ENCODE results near the gene SMPD1.

Gene SMPD1

DNA sequence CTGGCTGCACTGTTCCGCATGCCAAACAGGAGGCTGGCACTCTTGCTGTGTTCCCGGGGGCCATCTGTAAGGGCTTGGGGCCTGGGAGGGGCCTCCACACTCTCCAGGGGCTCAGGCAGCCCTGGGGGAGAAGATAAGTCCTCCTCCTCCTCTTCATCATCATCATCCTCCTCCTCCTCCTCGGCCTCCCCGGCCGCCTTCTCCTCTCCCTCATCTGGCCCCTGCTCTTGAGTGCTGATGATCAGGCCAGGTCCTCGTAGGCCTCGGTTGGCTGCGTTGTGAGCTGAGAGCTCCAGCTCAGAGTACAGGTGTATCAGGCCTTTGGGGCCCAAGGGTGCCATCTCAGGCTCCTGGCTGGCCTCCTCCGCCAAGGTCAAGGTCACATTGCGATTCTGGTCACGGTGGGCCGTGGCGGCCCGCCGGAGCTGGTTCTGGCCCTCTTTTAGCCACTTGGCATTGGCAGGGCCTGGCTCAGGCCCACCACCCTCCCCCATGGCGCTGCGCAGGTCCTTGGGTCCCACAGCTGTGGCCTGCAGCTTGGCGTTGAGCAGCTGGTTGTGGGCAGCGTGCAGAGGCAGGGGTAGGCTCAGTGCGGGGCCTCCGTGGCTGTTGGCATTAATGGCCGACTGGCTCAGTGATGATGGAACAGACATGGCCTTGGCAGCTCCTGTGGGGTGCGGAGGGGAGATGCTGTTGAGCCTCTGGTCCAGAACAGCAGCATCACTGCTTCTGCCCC, 20.6 kb downstream of the SMPD1 start:
- peaks cover 0 to 11% (median under 1%) of the 10 kb centered on the region in 4 donors for H3K4me1 ChIP-seq
- no peak overlapping the region for H3K4me3 ChIP-seq
- TF ChIP-seq, protein P1, sequence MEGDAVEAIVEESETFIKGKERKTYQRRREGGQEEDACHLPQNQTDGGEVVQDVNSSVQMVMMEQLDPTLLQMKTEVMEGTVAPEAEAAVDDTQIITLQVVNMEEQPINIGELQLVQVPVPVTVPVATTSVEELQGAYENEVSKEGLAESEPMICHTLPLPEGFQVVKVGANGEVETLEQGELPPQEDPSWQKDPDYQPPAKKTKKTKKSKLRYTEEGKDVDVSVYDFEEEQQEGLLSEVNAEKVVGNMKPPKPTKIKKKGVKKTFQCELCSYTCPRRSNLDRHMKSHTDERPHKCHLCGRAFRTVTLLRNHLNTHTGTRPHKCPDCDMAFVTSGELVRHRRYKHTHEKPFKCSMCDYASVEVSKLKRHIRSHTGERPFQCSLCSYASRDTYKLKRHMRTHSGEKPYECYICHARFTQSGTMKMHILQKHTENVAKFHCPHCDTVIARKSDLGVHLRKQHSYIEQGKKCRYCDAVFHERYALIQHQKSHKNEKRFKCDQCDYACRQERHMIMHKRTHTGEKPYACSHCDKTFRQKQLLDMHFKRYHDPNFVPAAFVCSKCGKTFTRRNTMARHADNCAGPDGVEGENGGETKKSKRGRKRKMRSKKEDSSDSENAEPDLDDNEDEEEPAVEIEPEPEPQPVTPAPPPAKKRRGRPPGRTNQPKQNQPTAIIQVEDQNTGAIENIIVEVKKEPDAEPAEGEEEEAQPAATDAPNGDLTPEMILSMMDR (IDR thresholded peaks at IDR 0.05) = no peak
- intact Hi-C loops (cut with DNase I; ENCODE audit: low total_unique reads) = no loop called here
- H3K27me3 ChIP-seq = no peaks in the 10 kb centered on the region
- DNase-seq = no peak
- H3K9me3 ChIP-seq = no peaks in the 10 kb centered on the region
- no peak overlapping the region for H3K27ac ChIP-seq
- peaks cover 9 to 30% (median 15%) of the 10 kb centered on the region in 3 donors for H3K36me3 ChIP-seq

DNA sequence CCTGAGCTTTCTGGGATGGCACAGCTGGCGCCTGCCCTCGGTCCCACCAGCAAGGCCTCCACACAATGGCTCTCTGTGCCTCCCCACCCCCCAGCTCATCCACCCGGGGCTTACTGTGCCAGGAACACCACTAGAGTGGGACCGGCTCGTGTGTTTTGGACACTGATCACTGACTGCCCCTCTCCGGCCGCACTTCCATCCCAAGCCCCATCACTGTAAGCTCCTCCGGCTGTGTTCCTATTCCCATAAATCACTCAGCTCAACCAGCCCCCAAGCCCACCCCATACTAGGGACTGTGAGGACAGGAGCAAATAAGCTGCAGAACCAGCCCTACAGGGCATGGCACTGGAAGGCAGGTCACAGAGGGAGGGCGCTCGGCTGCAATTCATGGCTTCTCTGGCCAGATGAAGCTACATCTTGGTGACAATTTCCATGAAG, 21.3 kb downstream of the SMPD1 start:
- Histone ChIP-seq H3K27ac (no peak overlapping the region), H3K36me3 (peaks cover 9 to 30% (median 15%) of the 10 kb centered on the region in 3 donors), H3K4me1 (peaks cover 0 to 12% (median 4%) of the 10 kb centered on the region in 4 donors), H3K4me3 (no peak overlapping the region), H3K27me3 (no peaks in the 10 kb centered on the region), H3K9me3 (no peaks in the 10 kb centered on the region)
- TF ChIP-seq, protein P1 (IDR thresholded peaks at IDR 0.05) = no peak
- intact Hi-C loops (cut with DNase I; ENCODE audit: low total_unique reads) = no loop called here
- no peak for DNase-seq

DNA sequence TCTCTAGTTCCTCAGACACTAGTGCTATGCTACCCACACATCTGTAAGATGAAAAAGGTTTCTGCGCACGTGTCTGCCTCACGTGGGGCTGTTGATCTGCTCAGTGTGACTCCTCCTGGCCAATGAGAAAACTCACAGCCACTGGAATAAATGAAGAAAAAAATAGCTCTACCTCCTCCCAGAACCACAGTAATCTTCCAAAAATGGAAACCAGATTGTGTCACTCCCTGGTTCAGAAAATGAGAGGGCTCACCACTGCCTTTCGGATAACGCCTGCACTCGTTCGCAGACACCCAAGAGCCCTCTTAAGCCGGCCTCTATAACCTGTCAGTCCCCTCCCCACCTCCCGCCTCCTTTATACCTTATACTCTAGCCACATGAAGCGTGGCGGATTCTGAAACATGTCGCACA, 23.5 kb downstream of the SMPD1 start:
- Histone ChIP-seq H3K4me3 (no peak overlapping the region), H3K4me1 (peaks cover 0 to 32% (median 11%) of the 10 kb centered on the region in 4 donors)
- TF ChIP-seq, protein P1 (IDR thresholded peaks at IDR 0.05) = no peak

DNA sequence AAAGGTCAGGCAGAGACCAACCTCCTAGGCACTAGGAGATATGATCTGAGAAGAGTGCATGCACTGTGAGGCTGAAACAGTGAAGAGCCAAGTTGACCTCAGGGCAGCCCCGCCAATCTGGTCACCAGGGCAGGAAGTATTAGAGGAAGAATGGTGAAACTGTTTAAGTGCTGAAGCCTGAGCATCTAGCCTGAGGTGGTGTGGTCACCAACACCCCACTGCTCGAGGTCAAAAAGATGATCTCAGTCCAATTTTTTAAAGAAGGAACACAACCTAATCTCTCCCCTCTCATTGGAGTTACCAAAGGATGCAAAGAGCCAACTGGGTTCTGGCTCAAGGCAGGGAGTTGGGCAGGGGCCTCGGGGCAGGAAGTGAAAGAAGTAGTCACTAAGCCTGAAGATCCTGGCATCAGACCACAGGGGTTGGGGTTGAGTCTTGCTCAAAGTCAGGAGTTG, 24.6 kb downstream of the SMPD1 start:
- H3K27me3 ChIP-seq = no peaks in the 10 kb centered on the region
- H3K9me3 ChIP-seq = no peaks in the 10 kb centered on the region
- peaks cover 4 to 15% (median 15%) of the 10 kb centered on the region in 3 donors for H3K36me3 ChIP-seq
- H3K27ac ChIP-seq = no peak overlapping the region
- H3K4me3 ChIP-seq = no peak overlapping the region
- TF ChIP-seq, protein P1 (IDR thresholded peaks at IDR 0.05) = no peak
- peaks cover 0 to 36% (median 16%) of the 10 kb centered on the region in 4 donors for H3K4me1 ChIP-seq
- intact Hi-C loops (cut with DNase I; ENCODE audit: low total_unique reads) = no loop called here
- no peak for DNase-seq

More for the DNA sequence above, 23.5 kb downstream of the SMPD1 start:
- intact Hi-C loops (cut with DNase I; ENCODE audit: low total_unique reads) = no loop called here
- no peaks in the 10 kb centered on the region for H3K9me3 ChIP-seq
- no peak overlapping the region for H3K27ac ChIP-seq
- DNase-seq = no peak
- H3K27me3 ChIP-seq = no peaks in the 10 kb centered on the region
- H3K36me3 ChIP-seq = peaks cover 9 to 26% (median 15%) of the 10 kb centered on the region in 3 donors

DNA sequence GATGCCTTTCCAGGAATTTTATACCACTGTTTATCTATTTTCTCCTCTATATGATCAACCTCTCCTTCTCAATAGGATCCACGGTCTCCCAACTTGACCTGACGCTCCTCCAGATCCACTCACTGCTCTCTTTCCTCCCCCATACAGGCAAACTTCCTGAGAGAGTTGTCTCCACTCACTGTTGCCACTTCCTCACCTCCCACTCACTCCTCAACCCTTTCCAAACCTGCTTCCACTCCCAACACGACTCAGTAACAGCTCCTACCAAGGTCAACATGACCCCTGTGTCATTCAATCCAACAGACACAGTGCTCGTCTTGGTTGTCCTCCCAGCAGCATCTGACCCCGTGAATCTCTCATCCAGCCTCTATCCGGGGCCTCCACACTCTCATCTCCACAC, 25.5 kb downstream of the SMPD1 start:
- Histone ChIP-seq H3K4me1 (peaks cover 0 to 40% (median 19%) of the 10 kb centered on the region in 4 donors), H3K27me3 (no peaks in the 10 kb centered on the region), H3K9me3 (no peaks in the 10 kb centered on the region), H3K36me3 (peaks cover 0 to 8% (median 6%) of the 10 kb centered on the region in 3 donors), H3K4me3 (no peak overlapping the region), H3K27ac (no peak overlapping the region)
- TF ChIP-seq, protein P1 (IDR thresholded peaks at IDR 0.05) = no peak
- no peak for DNase-seq
- intact Hi-C loops (cut with DNase I; ENCODE audit: low total_unique reads) = no loop called here

Data from tibial artery (tissue), 4 donors.